ENCODE data around the gene IL5RA.

IL5RA gene

DNA sequence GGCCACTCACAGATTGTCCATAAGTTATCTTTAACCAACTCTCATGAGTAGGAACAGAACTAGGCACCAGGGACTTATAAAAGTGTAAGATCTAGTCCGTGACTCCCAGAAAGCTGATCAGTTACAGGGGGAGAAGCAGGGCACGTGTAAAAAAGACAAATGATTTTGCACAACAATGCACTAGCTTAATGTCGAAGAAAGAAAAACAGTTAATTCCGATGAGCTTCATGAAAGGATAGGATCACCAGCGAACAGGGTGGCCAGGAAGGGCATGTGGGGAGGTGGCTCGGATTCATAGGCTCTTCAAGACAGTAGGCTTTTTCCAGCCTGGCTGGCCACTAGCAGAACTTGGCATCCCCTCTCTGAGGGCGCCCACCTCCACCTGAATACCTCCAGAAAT lies 90.0 kb downstream of the IL5RA start:
- H3K4me3 ChIP-seq (ENCODE audit: low read length): no peak overlapping the region
- H3F3A ChIP-seq (ENCODE audit: control insufficient read depth, insufficient read depth): no peaks in the 10 kb centered on the region
- TF ChIP-seq, protein P1, sequence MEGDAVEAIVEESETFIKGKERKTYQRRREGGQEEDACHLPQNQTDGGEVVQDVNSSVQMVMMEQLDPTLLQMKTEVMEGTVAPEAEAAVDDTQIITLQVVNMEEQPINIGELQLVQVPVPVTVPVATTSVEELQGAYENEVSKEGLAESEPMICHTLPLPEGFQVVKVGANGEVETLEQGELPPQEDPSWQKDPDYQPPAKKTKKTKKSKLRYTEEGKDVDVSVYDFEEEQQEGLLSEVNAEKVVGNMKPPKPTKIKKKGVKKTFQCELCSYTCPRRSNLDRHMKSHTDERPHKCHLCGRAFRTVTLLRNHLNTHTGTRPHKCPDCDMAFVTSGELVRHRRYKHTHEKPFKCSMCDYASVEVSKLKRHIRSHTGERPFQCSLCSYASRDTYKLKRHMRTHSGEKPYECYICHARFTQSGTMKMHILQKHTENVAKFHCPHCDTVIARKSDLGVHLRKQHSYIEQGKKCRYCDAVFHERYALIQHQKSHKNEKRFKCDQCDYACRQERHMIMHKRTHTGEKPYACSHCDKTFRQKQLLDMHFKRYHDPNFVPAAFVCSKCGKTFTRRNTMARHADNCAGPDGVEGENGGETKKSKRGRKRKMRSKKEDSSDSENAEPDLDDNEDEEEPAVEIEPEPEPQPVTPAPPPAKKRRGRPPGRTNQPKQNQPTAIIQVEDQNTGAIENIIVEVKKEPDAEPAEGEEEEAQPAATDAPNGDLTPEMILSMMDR (IDR thresholded peaks at IDR 0.05; ENCODE audit: low read depth, low read length, poor library complexity, severe bottlenecking): no peak
- no peak for TF ChIP-seq EZH2phosphoT487 (IDR thresholded peaks at IDR 0.05; ENCODE audit: borderline replicate concordance, low read length)
- H3K27ac ChIP-seq (ENCODE audit: low read depth, low read length): no peak overlapping the region
- peaks cover 3% of the 10 kb centered on the region; the same call in 1 of the 2 replicates for H3K27me3 ChIP-seq (ENCODE audit: control insufficient read depth, low read length)
- no peaks in the 10 kb centered on the region for H4K20me1 ChIP-seq (ENCODE audit: control insufficient read depth, insufficient read depth, low read depth, low read length)
- H3K79me2 ChIP-seq (ENCODE audit: control insufficient read depth, low read length): no peaks in the 10 kb centered on the region
- no peaks in the 10 kb centered on the region for H3K36me3 ChIP-seq (ENCODE audit: control insufficient read depth, low read length)
- no peaks in the 10 kb centered on the region for H3K9me3 ChIP-seq (ENCODE audit: control insufficient read depth, insufficient read depth, low read length)
- no peak overlapping the region for H3K4me2 ChIP-seq (ENCODE audit: low read length)
- H3K9me2 ChIP-seq (replicated peaks; ENCODE audit: control insufficient read depth, low read length): no peaks in the 10 kb centered on the region
- no peaks in the 10 kb centered on the region for H3K4me1 ChIP-seq (ENCODE audit: control insufficient read depth, low read length)
